Superior temporal gyrus (tissue), 1 donor: ENCODE measurements around the gene CEACAM5.
A peak's percentile ranks its signal among the peaks of the same experiment; 100 is the strongest.
"Not testable (repeated sequence)": the region's sequence is repeated elsewhere in the genome, so short reads cannot be mapped to it uniquely, and the experiment has no call there.

Experiments used
- DNase-seq: peaks from one replicate; pipeline ENCODE4 v3.0.0-alpha.2; 2016; ENCODE audit errors: extremely low spot score

CEACAM5 gene

GRCh38 chr19:41740415-41741243 lies 32.2 kb downstream of the CEACAM5 start:
- DNase-seq: no peak

- DNase-seq: no peak
These were observed 32.8 kb downstream of the CEACAM5 start for GRCh38 chr19:41741244-41741554.

GRCh38 chr19:41744850-41745249 lies 36.4 kb downstream of the CEACAM5 start:
- DNase-seq: no peak

GRCh38 chr19:41745756-41746155 lies 37.3 kb downstream of the CEACAM5 start:
- DNase-seq: no peak

GRCh38 chr19:41746593-41747227 lies 38.3 kb downstream of the CEACAM5 start:
- DNase-seq: peak; percentile 56

GRCh38 chr19:41748012-41748411 lies 39.6 kb downstream of the CEACAM5 start:
- DNase-seq: no peak

GRCh38 chr19:41750248-41751134 lies 42.1 kb downstream of the CEACAM5 start:
- not testable (repeated sequence) for DNase-seq

GRCh38 chr19:41753159-41753558 lies 44.7 kb downstream of the CEACAM5 start:
- no peak for DNase-seq

GRCh38 chr19:41753936-41754529 lies 45.6 kb downstream of the CEACAM5 start:
- DNase-seq: peak; percentile 44

GRCh38 chr19:41755328-41755913 lies 47.0 kb downstream of the CEACAM5 start, which contains the start of gene CEACAM6:
Gene CEACAM6, plus strand, starts transcription at chr19:41755530. Its CDS starts 109 bp downstream, at chr19:41755639.
- DNase-seq: no peak

GRCh38 chr19:41758846-41759245 lies 50.4 kb downstream of the CEACAM5 start:
- no peak for DNase-seq

- DNase-seq: no peak
These were observed 58.7 kb downstream of the CEACAM5 start for GRCh38 chr19:41767115-41767514.

- DNase-seq: not testable (repeated sequence)
These were observed 59.7 kb downstream of the CEACAM5 start for GRCh38 chr19:41768105-41768504.

- no peak for DNase-seq
These were observed 61.2 kb downstream of the CEACAM5 start for GRCh38 chr19:41769608-41770007.

GRCh38 chr19:41771410-41771809 lies 63.0 kb downstream of the CEACAM5 start:
- no peak for DNase-seq

- no peak for DNase-seq
These were observed 66.1 kb downstream of the CEACAM5 start for GRCh38 chr19:41774515-41774980.

- no peak for DNase-seq
These were observed 68.3 kb downstream of the CEACAM5 start for GRCh38 chr19:41776700-41777099.
